Epithelial cell of proximal tubule (primary cell): ENCODE measurements around the gene GRM6. TPM values are rescaled to one million over a fixed set of nuclear protein-coding genes. Genes with fewer than 3 reads are reported as not detected.
A peak's percentile ranks its signal among the peaks of the same experiment; 100 is the strongest.

Source experiments
- DNase-seq: peaks from one replicate; pipeline ENCODE4 v3.0.0-alpha.2; 2011; ENCODE audit warnings: low read depth
- H3K4me3 ChIP-seq: 2 replicates; pipeline ENCODE4 v1.5.1; 2011; ENCODE audit warnings: low read depth, mild to moderate bottlenecking, low read length
- total RNA-seq: library from RNA; depleted of rRNA; stranded (reverse); fragments of >200 nt; gene quantifications from 2 replicates; pipeline ENCODE4 v1.2.3, GENCODE V29; 2015
- TF ChIP-seq, protein P1 (sequence below): conservative IDR thresholded peaks from 2 replicates; pipeline ENCODE4 v1.5.1; 2012; ENCODE audit warnings: low read depth, mild to moderate bottlenecking, low read length

GRM6 gene
- not detected in 2 replicates for total RNA-seq

DNA sequence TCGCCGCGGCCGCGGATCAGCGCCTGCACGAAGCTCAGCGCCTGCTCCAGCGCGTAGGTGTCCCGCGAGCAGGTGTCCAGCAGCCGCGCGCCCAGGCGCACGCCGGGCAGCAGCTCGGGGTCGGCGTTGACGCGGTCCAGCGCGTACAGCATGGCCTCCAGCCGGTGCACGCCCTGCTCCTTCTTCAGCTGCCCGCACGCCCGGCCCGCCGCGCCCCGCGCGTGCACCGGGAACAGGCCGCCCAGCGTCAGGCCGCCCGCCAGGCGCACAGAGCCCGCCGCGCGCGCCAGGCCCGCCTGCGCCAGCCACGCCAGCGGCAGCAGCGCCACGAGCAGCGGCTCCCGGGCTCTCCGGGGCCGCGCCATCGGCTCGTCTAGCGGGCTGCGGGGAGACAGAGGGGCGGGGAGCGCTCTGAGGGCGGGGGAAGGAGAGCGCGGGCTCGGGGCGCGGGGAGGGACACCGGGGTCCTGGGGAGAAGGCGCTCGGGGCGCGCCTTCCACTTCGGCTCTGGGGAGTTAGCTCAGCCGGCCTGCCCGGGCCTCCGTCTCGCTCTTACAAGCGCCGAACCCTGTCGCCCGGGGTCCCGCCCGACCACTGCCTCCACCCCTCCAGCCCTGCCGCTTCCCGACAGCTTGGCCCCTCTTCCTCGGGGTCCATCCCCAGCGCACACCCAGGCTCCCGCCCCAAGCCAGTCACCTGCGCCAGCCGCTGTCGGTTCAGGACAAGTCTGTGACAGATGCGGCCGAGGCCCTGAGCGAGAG, at the start of gene GRM6:
Gene GRM6 (minus strand): TSS at position 741 of the 761 bp plus-strand sequence. CDS start 376 bp downstream, at position 365.
- DNase-seq, result no peak
- H3K4me3 ChIP-seq, result no peak within 1 kb of the TSS
- TF ChIP-seq, protein P1, sequence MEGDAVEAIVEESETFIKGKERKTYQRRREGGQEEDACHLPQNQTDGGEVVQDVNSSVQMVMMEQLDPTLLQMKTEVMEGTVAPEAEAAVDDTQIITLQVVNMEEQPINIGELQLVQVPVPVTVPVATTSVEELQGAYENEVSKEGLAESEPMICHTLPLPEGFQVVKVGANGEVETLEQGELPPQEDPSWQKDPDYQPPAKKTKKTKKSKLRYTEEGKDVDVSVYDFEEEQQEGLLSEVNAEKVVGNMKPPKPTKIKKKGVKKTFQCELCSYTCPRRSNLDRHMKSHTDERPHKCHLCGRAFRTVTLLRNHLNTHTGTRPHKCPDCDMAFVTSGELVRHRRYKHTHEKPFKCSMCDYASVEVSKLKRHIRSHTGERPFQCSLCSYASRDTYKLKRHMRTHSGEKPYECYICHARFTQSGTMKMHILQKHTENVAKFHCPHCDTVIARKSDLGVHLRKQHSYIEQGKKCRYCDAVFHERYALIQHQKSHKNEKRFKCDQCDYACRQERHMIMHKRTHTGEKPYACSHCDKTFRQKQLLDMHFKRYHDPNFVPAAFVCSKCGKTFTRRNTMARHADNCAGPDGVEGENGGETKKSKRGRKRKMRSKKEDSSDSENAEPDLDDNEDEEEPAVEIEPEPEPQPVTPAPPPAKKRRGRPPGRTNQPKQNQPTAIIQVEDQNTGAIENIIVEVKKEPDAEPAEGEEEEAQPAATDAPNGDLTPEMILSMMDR, result no peak

- no peak for DNase-seq
- no peak overlapping the region for H3K4me3 ChIP-seq
- TF ChIP-seq, protein P1, result no peak
These were observed 49.6 kb upstream of the GRM6 start for GRCh38 chr5:179044765-179045164.

DNA sequence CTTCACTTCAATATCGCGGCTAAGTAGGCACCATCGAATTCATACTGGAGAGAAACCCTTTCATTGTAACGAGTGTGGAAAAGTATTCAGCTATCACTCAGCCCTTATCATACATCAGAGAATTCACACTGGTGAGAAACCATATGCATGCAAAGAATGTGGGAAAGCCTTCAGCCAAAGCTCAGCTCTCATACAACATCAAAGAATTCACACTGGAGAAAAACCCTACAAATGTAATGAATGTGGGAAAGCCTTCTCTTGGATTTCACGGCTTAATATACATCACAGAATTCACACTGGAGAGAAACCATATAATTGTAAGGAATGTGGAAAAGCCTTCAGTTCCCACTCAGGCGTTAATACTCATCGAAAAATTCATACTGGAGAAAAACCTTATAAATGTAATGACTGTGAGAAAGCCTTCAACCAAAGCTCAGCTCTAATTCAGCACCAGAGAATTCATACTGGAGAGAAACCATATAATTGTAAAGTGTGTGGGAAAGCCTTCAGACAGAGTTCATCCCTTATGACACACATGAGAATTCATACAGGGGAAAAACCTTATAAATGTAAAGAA, 38.0 kb upstream of the GRM6 start:
- no peak for DNase-seq
- TF ChIP-seq, protein P1, result no peak

GRCh38 chr5:179023528-179024189, 28.5 kb upstream of the GRM6 start, which contains the start of gene ZNF879:
ZNF879 (plus strand) TSS chr5:179023804; CDS start chr5:179025005, 1,201 bp downstream.
- TF ChIP-seq, protein P1, result no peak
- peak; percentile 67 for DNase-seq
- peak within 1 kb of the TSS; percentile 65 for H3K4me3 ChIP-seq

More for the DNA sequence above, 38.0 kb upstream of the GRM6 start:
- H3K4me3 ChIP-seq, result no peak overlapping the region

DNA sequence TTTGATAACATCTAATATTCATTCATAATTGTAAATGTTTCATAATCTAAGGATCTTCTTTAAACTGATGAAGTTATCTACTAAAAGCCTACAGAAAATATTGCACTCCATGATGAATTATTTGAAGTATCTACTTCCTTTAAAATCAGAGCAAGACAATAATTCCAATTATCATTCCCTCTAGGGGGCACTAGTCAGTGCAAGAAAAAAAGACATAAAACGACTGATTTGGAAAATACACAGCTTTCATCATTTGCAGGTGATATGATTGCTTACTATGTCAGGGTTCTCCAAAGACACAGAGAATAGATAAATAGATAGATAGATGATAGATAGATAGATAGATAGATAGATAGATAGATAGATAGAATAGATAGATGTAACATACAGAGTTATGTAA, 13.5 kb upstream of the GRM6 start:
- H3K4me3 ChIP-seq, result no peak overlapping the region
- TF ChIP-seq, protein P1, result no peak
- DNase-seq, result no peak

DNA sequence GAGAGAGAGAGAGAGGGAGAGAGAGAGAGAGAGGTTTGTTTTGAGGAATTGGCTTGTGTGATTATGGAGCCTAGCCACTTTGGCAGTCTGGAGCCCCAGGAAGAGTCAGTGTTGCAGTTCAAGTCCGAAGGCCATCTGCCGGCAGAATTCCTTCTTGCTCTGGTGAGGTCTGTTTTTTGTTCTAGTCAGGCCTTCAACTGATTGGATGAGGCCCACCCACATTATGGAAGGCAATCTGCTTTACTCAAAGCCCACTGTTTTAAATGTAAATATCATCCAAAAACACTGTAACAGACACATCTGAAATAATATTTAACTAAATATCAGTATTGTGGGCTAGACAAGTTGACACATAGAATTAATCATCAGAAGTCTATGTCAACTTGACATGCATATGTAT, 11.4 kb upstream of the GRM6 start:
- H3K4me3 ChIP-seq, result no peak overlapping the region
- TF ChIP-seq, protein P1, result no peak
- no peak for DNase-seq
